Activated T-cell treated with anti-CD3 and anti-CD28 coated beads for 48 hours (primary cell): Measurements from ENCODE around the gene ARHGEF4.
"Not testable (repeated sequence)": the region's sequence is repeated elsewhere in the genome, so short reads cannot be mapped to it uniquely, and the experiment has no call there.

Experiments
- DNase-seq: peaks from one replicate; pipeline ENCODE4 v3.0.0-alpha.2; 2020; ENCODE audit warnings: low read depth

ARHGEF4 gene

GRCh38 chr2:130884503-130884902 lies 47.8 kb downstream of the ARHGEF4 start:
- no peak for DNase-seq

- DNase-seq: no peak
Observed at GRCh38 chr2:130887643-130888042, 50.9 kb downstream of the ARHGEF4 start.

- DNase-seq: no peak
Observed at GRCh38 chr2:130890941-130891669, 54.4 kb downstream of the ARHGEF4 start.

- no peak for DNase-seq
Observed at GRCh38 chr2:130891966-130892365, 55.3 kb downstream of the ARHGEF4 start.

GRCh38 chr2:130892793-130893785 lies 56.4 kb downstream of the ARHGEF4 start:
- no peak for DNase-seq

- no peak for DNase-seq
Observed at GRCh38 chr2:130894326-130894942, 57.7 kb downstream of the ARHGEF4 start.

- DNase-seq: no peak
Observed at GRCh38 chr2:130896813-130897212, 60.1 kb downstream of the ARHGEF4 start.

- DNase-seq: no peak
Observed at GRCh38 chr2:130898553-130898952, 61.8 kb downstream of the ARHGEF4 start.

GRCh38 chr2:130899306-130899705 lies 62.6 kb downstream of the ARHGEF4 start:
- no peak for DNase-seq

- DNase-seq: no peak
Observed at GRCh38 chr2:130901061-130901460, 64.3 kb downstream of the ARHGEF4 start.

GRCh38 chr2:130901626-130902025 lies 64.9 kb downstream of the ARHGEF4 start:
- not testable (repeated sequence) for DNase-seq

GRCh38 chr2:130908832-130909231 lies 72.1 kb downstream of the ARHGEF4 start:
- no peak for DNase-seq

GRCh38 chr2:130910931-130911330 lies 74.2 kb downstream of the ARHGEF4 start:
- DNase-seq: no peak

GRCh38 chr2:130911482-130911881 lies 74.8 kb downstream of the ARHGEF4 start:
- DNase-seq: no peak

GRCh38 chr2:130911996-130912395 lies 75.3 kb downstream of the ARHGEF4 start:
- no peak for DNase-seq

- DNase-seq: no peak
Observed at GRCh38 chr2:130912471-130912870, 75.8 kb downstream of the ARHGEF4 start.

- no peak for DNase-seq
Observed at GRCh38 chr2:130913891-130914290, 77.2 kb downstream of the ARHGEF4 start.

GRCh38 chr2:130915149-130915548 lies 78.4 kb downstream of the ARHGEF4 start:
- no peak for DNase-seq

- no peak for DNase-seq
Observed at GRCh38 chr2:130915595-130916437, 79.1 kb downstream of the ARHGEF4 start.

GRCh38 chr2:130916438-130916705 lies 79.7 kb downstream of the ARHGEF4 start:
- DNase-seq: no peak

- no peak for DNase-seq
Observed at GRCh38 chr2:130917006-130917688, 80.4 kb downstream of the ARHGEF4 start.
